Transverse colon (tissue), 4 donors: ENCODE results near the gene SPATA22.
"Not testable (repeated sequence)": the region's sequence is repeated elsewhere in the genome, so short reads cannot be mapped to it uniquely, and the experiment has no call there.

ENCODE experiments used
- EP300 ChIP-seq: sonication (generic); formaldehyde crosslinking; IDR thresholded peaks from one replicate; pipeline ENCODE4 v1.6.1; 2017; ENCODE audit warnings: antibody characterized with exemption, low read depth
- POLR2A ChIP-seq: fragments of 450-650 bp; IDR thresholded peaks from one replicate; pipeline ENCODE4 v1.6.1; 2016; ENCODE audit warnings: antibody characterized with exemption, mild to moderate bottlenecking, moderate library complexity
- POLR2AphosphoS5 ChIP-seq, 3 donors: sonication (generic); formaldehyde crosslinking; IDR thresholded peaks; one replicate each; pipeline ENCODE4 v1.6.1; 2016; ENCODE audit warnings: antibody characterized with exemption in 3 of 3
- TF ChIP-seq, protein P1 (sequence below), 5 experiments: fragments of 200-600 bp in 3 of 5; fragments of 450-650 bp in 2 of 5; sonication (generic) in 3 of 5; IDR thresholded peaks; 1 replicate in 2 of 5; 2 replicates in 3 of 5; pipeline ENCODE4 v1.5.1; 2016 to 2017; ENCODE audit warnings: antibody characterized with exemption in 5 of 5, inconsistent platforms in 3 of 5, mild to moderate bottlenecking in 2 of 5, moderate library complexity in 1 of 5

DNA sequence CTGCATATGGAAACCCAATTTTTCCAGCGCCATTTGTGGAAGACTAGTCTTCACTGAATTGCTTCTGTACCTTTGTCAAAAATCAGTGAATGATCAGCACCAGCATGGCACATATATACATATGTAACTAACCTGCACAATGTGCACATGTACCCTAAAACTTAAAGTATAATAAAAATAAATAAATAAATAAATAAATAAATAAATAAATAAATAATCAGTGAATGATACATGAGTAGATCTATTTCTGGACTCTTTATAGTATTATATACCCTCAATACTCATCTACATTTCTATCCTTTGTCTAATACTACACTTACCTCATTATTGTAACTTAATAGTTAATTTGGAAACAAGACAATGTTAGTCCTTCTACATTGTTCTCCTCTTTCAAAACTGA is 67.8 kb downstream of the SPATA22 start:
- TF ChIP-seq, protein P1, sequence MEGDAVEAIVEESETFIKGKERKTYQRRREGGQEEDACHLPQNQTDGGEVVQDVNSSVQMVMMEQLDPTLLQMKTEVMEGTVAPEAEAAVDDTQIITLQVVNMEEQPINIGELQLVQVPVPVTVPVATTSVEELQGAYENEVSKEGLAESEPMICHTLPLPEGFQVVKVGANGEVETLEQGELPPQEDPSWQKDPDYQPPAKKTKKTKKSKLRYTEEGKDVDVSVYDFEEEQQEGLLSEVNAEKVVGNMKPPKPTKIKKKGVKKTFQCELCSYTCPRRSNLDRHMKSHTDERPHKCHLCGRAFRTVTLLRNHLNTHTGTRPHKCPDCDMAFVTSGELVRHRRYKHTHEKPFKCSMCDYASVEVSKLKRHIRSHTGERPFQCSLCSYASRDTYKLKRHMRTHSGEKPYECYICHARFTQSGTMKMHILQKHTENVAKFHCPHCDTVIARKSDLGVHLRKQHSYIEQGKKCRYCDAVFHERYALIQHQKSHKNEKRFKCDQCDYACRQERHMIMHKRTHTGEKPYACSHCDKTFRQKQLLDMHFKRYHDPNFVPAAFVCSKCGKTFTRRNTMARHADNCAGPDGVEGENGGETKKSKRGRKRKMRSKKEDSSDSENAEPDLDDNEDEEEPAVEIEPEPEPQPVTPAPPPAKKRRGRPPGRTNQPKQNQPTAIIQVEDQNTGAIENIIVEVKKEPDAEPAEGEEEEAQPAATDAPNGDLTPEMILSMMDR (IDR thresholded peaks at IDR 0.05): not testable (repeated sequence)
- not testable (repeated sequence) for TF ChIP-seq POLR2A; EP300; POLR2AphosphoS5 (IDR thresholded peaks at IDR 0.05)
